VCaP (cell line): ENCODE measurements around the gene PLEKHG3.

Experiments used
- H3K27ac ChIP-seq: fragments of 450-650 bp; 2 replicates; pipeline ENCODE4 v1.5.1; 2017
- TF ChIP-seq, protein P1 (sequence below): fragments of 450-650 bp; conservative IDR thresholded peaks from 2 replicates; pipeline ENCODE4 v1.5.1; 2017; ENCODE audit warnings: mild to moderate bottlenecking, moderate library complexity

PLEKHG3 gene

DNA sequence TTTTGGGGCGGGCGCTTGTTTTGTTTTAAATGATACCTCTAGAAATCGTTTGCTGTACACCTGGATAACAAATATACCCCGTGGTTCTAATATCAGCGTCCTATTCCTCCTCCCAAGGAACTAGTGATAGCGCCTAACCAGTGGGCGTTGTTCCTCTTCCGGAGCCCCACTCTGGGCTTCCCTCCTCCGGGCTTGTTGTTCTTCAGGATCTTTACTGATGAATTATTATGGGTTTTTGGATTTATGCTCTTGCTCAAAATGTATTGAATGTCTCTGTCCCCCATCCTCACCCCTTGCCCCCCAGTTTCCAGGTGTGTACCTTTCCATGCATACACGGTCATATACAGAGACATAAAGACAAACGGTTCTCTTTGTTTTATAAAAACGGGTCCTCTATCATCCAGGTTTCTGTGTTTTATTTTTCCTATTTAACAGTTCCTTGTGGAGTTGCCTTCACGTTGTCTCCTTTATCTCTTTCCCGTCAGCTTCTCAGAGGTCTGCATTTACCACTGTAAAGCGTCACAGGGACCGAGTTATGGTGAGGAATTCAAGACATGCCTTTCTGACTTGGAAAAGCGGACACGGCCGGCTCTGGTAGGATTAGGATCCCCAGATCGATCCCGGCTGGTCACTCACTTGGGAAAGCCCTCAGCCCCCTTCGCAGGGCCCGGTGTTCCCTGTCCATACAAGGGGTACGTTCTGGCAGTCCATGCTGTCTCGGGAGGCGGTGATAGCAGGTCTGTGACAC, 655 bp upstream of the PLEKHG3 start:
- TF ChIP-seq, protein P1, sequence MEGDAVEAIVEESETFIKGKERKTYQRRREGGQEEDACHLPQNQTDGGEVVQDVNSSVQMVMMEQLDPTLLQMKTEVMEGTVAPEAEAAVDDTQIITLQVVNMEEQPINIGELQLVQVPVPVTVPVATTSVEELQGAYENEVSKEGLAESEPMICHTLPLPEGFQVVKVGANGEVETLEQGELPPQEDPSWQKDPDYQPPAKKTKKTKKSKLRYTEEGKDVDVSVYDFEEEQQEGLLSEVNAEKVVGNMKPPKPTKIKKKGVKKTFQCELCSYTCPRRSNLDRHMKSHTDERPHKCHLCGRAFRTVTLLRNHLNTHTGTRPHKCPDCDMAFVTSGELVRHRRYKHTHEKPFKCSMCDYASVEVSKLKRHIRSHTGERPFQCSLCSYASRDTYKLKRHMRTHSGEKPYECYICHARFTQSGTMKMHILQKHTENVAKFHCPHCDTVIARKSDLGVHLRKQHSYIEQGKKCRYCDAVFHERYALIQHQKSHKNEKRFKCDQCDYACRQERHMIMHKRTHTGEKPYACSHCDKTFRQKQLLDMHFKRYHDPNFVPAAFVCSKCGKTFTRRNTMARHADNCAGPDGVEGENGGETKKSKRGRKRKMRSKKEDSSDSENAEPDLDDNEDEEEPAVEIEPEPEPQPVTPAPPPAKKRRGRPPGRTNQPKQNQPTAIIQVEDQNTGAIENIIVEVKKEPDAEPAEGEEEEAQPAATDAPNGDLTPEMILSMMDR: no peak
- H3K27ac ChIP-seq: peak overlapping the region; percentile 70

DNA sequence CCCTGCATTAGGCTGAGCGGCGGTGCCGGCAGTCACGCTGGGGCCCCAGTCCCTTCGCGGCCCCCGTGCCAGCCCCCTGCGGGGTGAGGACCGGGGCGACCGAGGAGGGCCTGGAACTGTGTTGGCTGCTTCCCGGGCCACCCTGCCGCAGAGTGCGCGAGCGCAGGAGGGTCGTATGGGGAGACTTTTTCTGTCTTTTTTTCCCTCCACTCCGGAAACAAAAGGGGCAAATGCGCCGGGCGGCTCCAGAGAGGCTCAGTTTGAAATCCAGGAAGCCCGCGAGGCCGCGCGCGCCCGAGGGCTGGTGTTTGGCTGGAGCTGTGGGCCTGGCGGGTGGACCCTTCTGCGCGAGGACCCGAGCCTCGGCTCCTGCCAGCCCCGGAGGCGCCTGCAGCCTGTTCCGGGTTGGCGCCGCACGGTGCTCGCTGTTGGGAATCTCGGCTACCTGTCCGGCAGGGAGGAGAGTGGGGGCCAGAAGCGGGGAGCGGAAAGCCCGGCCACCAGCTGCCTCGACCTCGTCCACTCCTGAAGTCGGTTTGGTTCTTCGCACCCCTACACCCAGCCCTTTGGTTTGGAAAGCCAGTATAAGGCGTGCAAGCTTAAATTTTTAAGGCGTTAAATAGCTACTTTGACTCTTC, 638 bp downstream of the PLEKHG3 start:
- H3K27ac ChIP-seq: peak overlapping the region; percentile 70
- TF ChIP-seq, protein P1: no peak

DNA sequence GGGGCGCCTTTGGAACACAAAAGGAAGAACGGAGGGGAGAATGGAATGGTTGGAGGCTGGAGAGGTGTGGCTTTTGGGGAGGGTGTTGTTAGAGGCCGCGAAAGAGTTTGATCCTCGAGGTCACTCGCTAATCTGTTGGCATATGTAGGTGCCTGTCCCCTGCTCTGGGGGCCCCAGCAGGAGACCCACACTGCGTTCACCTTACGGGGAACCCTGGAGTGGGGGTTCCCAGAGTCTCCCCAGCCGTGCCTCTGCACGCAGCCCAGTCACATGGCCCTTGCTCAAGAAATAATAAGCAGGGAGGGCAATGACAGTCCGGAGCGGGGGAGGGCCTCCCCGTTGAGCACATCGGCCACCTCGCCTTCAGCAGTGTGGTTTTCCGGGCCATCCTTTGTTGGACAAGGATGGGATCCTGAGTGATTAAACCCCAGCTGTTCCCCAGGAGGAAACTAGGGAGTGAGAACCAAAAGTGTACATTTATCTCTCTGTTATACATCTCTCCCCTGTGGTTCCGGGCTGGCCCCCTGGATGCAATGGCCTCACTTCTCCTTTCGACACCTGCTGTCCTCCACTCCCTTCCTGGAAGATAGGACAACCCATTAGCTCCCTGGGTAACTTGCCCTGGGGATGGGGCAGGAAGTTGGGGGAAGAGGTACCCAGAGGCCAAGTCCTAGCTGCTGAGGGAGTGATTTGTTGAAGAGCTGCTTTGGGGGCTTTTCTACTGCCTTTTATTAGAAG, 1.3 kb downstream of the PLEKHG3 start:
- TF ChIP-seq, protein P1: no peak
- H3K27ac ChIP-seq: peak overlapping the region; percentile 70; the same call in 1 of the 2 replicates

DNA sequence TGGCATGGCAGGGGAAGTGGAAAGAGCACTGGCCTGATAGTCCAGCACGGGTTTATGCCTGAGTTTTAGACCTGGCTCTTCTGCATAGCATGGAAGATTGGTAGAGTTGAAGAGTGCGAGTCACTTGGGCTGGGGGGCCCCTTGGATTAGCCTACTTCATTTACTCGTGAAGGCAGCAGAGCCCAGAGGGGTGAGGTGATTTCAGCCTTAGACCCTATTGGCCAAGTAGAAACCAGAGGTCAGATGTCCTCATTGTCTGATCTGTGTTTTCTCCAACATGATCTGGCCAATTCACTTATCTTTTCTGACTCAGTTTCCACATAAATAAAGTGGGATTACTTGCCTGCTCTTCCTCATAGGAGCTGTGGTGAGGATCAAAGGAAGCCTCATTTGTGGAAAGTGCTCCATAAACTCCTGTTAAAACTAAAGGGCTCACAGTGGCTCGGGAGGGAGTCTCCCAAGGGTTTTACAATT, 1.9 kb downstream of the PLEKHG3 start:
- TF ChIP-seq, protein P1: no peak
- H3K27ac ChIP-seq: no peak overlapping the region

DNA sequence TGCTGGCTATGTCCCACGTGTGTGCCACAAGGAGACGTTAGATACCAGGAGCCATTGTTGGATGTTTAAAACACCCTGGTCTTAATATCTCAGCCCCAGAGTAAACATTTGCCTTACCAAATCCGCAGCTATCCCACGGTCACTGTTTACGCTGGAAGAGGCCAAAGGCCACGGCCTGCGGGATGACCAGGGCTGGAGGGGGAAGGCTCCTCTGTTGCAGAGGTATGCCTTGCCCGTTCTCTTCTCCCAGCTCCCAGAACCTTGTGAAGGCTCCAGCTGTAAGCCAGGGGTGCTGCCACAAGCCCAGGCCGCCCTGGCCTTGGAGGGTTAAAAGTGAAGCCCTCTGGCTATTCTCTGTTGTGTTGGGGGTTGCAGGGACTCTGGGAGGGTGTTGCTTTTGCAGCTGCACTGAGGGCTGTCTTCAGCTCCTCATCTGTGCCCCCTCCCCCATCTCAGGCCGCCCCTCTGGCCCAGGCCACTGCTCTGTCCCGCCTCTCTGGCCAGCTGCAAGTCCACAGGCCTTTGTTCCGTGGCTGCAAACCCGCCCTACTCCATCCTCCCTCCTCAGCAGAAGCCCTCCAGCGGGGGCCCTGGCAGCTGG, 2.5 kb downstream of the PLEKHG3 start:
- H3K27ac ChIP-seq: no peak overlapping the region
- TF ChIP-seq, protein P1: no peak

DNA sequence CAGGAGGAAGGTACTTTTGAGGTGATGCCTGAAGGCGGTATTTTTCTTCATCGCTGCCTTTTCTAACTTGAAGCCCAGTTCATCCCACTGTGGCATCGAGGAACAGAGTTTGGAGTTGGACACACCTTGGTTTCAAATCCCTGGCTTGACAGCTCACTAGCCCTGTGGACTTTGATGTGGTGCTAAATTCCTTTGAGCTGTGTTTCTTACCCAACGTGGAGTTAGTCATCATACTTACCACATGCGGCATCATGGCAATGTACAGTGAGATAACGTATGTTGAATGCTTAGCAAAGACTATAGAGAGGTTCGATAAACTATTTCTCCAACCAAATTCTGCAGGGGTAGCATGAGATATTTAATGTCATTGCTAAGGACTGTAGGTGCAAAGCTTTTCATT, 3.4 kb downstream of the PLEKHG3 start:
- TF ChIP-seq, protein P1: no peak
- no peak overlapping the region for H3K27ac ChIP-seq
